Neural cell (in vitro differentiated cells): Measurements from ENCODE around the gene ARMC9. TPM values are rescaled to one million over a fixed set of nuclear protein-coding genes. Genes with fewer than 3 reads are reported as not detected.

Source experiments
- H2AFZ ChIP-seq: fragments of 200-600, 300-800 bp; sonication (generic), shearing (Covaris generic); 2 replicates; pipeline ENCODE4 v1.6.0; 2014; ENCODE audit warnings: low read depth, mild to moderate bottlenecking, antibody characterized with exemption, low read length, moderate library complexity
- H3F3A ChIP-seq: fragments of 200-600 bp; shearing (Covaris generic); 2 replicates; pipeline ENCODE4 v1.6.1; 2016; ENCODE audit warnings: mild to moderate bottlenecking, moderate library complexity, mixed read lengths, antibody characterized with exemption, low read length; ENCODE audit not compliant: insufficient read depth, poor library complexity, severe bottlenecking
- H3K27ac ChIP-seq: fragments of 200-600, 300-800 bp; sonication (generic), shearing (Covaris generic); 2 replicates; pipeline ENCODE4 v1.5.1; 2014; ENCODE audit warnings: mild to moderate bottlenecking, low read length, moderate library complexity
- H3K27me3 ChIP-seq: fragments of 300-800, 200-600 bp; sonication (generic), shearing (Covaris generic); 2 replicates; pipeline ENCODE4 v1.6.0; 2014; ENCODE audit warnings: mild to moderate bottlenecking, low read depth, low read length, moderate library complexity; ENCODE audit not compliant: insufficient read depth
- H3K36me3 ChIP-seq: fragments of 300-800, 200-600 bp; sonication (generic), shearing (Covaris generic); 2 replicates; pipeline ENCODE4 v1.5.1; 2014; ENCODE audit warnings: mild to moderate bottlenecking, antibody characterized with exemption, low read length, moderate library complexity; ENCODE audit not compliant: insufficient read depth
- H3K4me2 ChIP-seq: fragments of 300-800, 200-600 bp; sonication (generic), shearing (Covaris generic); 2 replicates; pipeline ENCODE4 v1.6.0; 2014; ENCODE audit warnings: mild to moderate bottlenecking, low read length
- H3K4me3 ChIP-seq: fragments of 300-800, 200-600 bp; sonication (generic), shearing (Covaris generic); 2 replicates; pipeline ENCODE4 v1.5.1; 2014; ENCODE audit warnings: mild to moderate bottlenecking, low read length, moderate library complexity
- H3K79me2 ChIP-seq: fragments of 200-600 bp; shearing (Covaris generic); replicated peaks from 2 replicates; pipeline ENCODE4 v1.6.0; 2014; ENCODE audit warnings: mild to moderate bottlenecking, low read length, moderate library complexity; ENCODE audit not compliant: insufficient read depth
- H3K9ac ChIP-seq: fragments of 300-800, 200-600 bp; sonication (generic), shearing (Covaris generic); 2 replicates; pipeline ENCODE4 v1.6.1; 2016; ENCODE audit warnings: mild to moderate bottlenecking, low read length, mixed read lengths
- H3K9me2 ChIP-seq: fragments of 200-600 bp; shearing (Covaris generic); 2 replicates; pipeline ENCODE4 v1.6.1; 2016; ENCODE audit warnings: mild to moderate bottlenecking, low read length, mixed read lengths; ENCODE audit not compliant: insufficient read depth
- H3K9me3 ChIP-seq: fragments of 200-600, 300-800 bp; sonication (generic), shearing (Covaris generic); 2 replicates; pipeline ENCODE4 v1.6.1; 2016; ENCODE audit warnings: mild to moderate bottlenecking, mixed run types, low read length, moderate library complexity, mixed read lengths
- H4K20me1 ChIP-seq: fragments of 200-600 bp; shearing (Covaris generic); 2 replicates; pipeline ENCODE4 v1.6.1; 2016; ENCODE audit warnings: mild to moderate bottlenecking, mixed run types; ENCODE audit not compliant: insufficient read depth
- CTCF ChIP-seq: fragments of 450-650 bp; IDR thresholded peaks from 2 replicates; pipeline ENCODE4 v1.5.1; 2014; ENCODE audit warnings: antibody characterized with exemption, mild to moderate bottlenecking, moderate library complexity; ENCODE audit not compliant: poor library complexity, severe bottlenecking
- EP300 ChIP-seq: fragments of 450-650 bp; conservative IDR thresholded peaks from 2 replicates; pipeline ENCODE4 v1.6.1; 2014; ENCODE audit warnings: antibody characterized with exemption, mild to moderate bottlenecking, moderate library complexity; ENCODE audit not compliant: poor library complexity, severe bottlenecking
- EZH2 ChIP-seq: fragments of 200-600, 300-800 bp; shearing (Covaris generic), sonication (generic); IDR thresholded peaks from 2 replicates; pipeline ENCODE4 v1.6.1; 2014; ENCODE audit warnings: antibody characterized with exemption, low read length, borderline replicate concordance, mild to moderate bottlenecking; ENCODE audit not compliant: insufficient read depth, poor library complexity, severe bottlenecking
- MXI1 ChIP-seq: fragments of 450-650 bp; conservative IDR thresholded peaks from 2 replicates; pipeline ENCODE4 v1.6.1; 2014; ENCODE audit warnings: antibody characterized with exemption, mild to moderate bottlenecking; ENCODE audit not compliant: poor library complexity, severe bottlenecking
- POLR2AphosphoS5 ChIP-seq: IDR thresholded peaks from 2 replicates; pipeline ENCODE4 v1.6.1; 2012
- RAD21 ChIP-seq: fragments of 450-650 bp; conservative IDR thresholded peaks from 2 replicates; pipeline ENCODE4 v1.6.1; 2014; ENCODE audit warnings: antibody characterized with exemption, mild to moderate bottlenecking, moderate library complexity
- REST ChIP-seq: IDR thresholded peaks from 2 replicates; pipeline ENCODE4 v1.6.1; 2012; ENCODE audit warnings: borderline replicate concordance
- SMC3 ChIP-seq: fragments of 450-650 bp; conservative IDR thresholded peaks from 2 replicates; pipeline ENCODE4 v1.6.1; 2014; ENCODE audit warnings: antibody characterized with exemption, mild to moderate bottlenecking, moderate library complexity; ENCODE audit not compliant: poor library complexity
- TAF1 ChIP-seq: IDR thresholded peaks from 2 replicates; pipeline ENCODE4 v1.6.1; 2012; ENCODE audit warnings: low read depth
- polyA plus RNA-seq: library from polyadenylated mRNA; depleted of rRNA; stranded (reverse); fragments of >200 nt; gene quantifications from 2 replicates; pipeline ENCODE4 v1.2.3, GENCODE V29; 2014

The ARMC9 gene
- polyA plus RNA-seq, 1 donor from 2014 or later = 13.9 TPM

DNA sequence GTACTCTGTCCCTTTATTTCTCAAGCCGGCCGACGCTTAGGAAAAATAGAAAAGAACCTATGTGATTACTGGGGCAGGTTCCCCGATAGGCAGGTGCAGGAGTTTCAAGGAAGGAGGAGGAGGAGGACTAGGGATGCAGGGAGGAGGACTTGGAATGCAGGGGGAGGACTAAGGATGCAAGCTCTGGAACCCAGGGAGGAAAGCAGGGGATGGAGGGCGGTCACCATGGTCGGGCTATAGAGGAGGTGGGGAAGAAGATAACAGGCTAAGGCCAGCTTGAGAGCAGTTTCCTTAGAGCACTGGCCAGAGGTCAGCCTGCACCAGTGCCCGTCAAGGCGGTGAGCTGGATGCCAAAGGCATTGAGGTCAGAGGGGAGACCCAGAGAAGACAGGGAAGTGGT is 178.4 kb downstream of the ARMC9 start:
- Histone ChIP-seq H3K4me3 (no peak overlapping the region), H3K9ac (no peak overlapping the region), H2AFZ (no peak overlapping the region), H3K9me2 (no peaks in the 10 kb centered on the region), H3K79me2 (no peaks in the 10 kb centered on the region), H3K27me3 (no peaks in the 10 kb centered on the region), H3K36me3 (no peaks in the 10 kb centered on the region), H3K4me2 (no peak overlapping the region), H3K27ac (no peak overlapping the region), H3K9me3 (no peaks in the 10 kb centered on the region), H3F3A (no peaks in the 10 kb centered on the region), H4K20me1 (no peaks in the 10 kb centered on the region)
- TF ChIP-seq SMC3 (no peak), TAF1 (no peak), RAD21 (no peak), REST (no peak)

- Histone ChIP-seq H3K9me2 (no peaks in the 10 kb centered on the region), H3K27ac (no peak overlapping the region), H2AFZ (no peak overlapping the region), H3K36me3 (no peaks in the 10 kb centered on the region), H3F3A (no peaks in the 10 kb centered on the region), H3K9me3 (no peaks in the 10 kb centered on the region), H3K79me2 (no peaks in the 10 kb centered on the region), H3K4me2 (no peak overlapping the region), H3K9ac (no peak overlapping the region), H3K27me3 (no peaks in the 10 kb centered on the region), H4K20me1 (no peaks in the 10 kb centered on the region), H3K4me3 (no peak overlapping the region)
- TF ChIP-seq SMC3 (no peak), MXI1 (no peak), CTCF (no peak), TAF1 (no peak), RAD21 (no peak), EP300 (no peak), REST (no peak), POLR2AphosphoS5 (no peak), EZH2 (no peak)
Observed at GRCh38 chr2:231378026-231378722, 179.7 kb downstream of the ARMC9 start.
